Osteocyte (in vitro differentiated cells): ENCODE data around the gene TMEM18. TPM values are rescaled to one million over a fixed set of nuclear protein-coding genes. Genes with fewer than 3 reads are reported as not detected.

Experiments used
- DNase-seq: peaks from one replicate; pipeline ENCODE4 v3.0.0; 2021; ENCODE audit warnings: mixed read lengths; ENCODE audit not compliant: unreplicated experiment; ENCODE audit errors: extremely low spot score
- H3K27ac Mint-ChIP-seq: one replicate; pipeline ENCODE4 v1.8.0; 2021; ENCODE audit warnings: mild to moderate bottlenecking, mixed read lengths; ENCODE audit not compliant: unreplicated experiment
- H3K27me3 Mint-ChIP-seq: one replicate; pipeline ENCODE4 v1.8.0; 2021; ENCODE audit warnings: mixed read lengths; ENCODE audit not compliant: unreplicated experiment
- H3K36me3 Mint-ChIP-seq: one replicate; pipeline ENCODE4 v1.8.0; 2021; ENCODE audit warnings: mixed read lengths; ENCODE audit not compliant: unreplicated experiment
- H3K4me1 Mint-ChIP-seq: one replicate; pipeline ENCODE4 v1.8.0; 2021; ENCODE audit warnings: mixed read lengths; ENCODE audit not compliant: unreplicated experiment
- H3K4me3 Mint-ChIP-seq: one replicate; pipeline ENCODE4 v1.8.0; 2021; ENCODE audit warnings: mild to moderate bottlenecking, moderate library complexity, mixed read lengths; ENCODE audit not compliant: unreplicated experiment
- H3K9me3 Mint-ChIP-seq: one replicate; pipeline ENCODE4 v1.8.0; 2021; ENCODE audit warnings: mixed read lengths; ENCODE audit not compliant: unreplicated experiment
- CTCF ChIP-seq: fragments of 200-600 bp; sonication (generic); IDR thresholded peaks from 2 replicates; pipeline ENCODE4 v1.5.0; 2021; ENCODE audit warnings: antibody characterized with exemption, mild to moderate bottlenecking, moderate library complexity
- total RNA-seq: library from RNA; stranded (reverse); gene quantifications from 2 replicates; pipeline ENCODE4 v1.2.1, GENCODE V29; 2021

TMEM18 gene
- total RNA-seq, 1 donor from 2014 or later: 32.8 TPM

GRCh38 chr2:635687-636621, 41.3 kb downstream of the TMEM18 start:
- peaks cover 18% of the 10 kb centered on the region for H3K9me3 Mint-ChIP-seq
- peaks cover 16% of the 10 kb centered on the region for H3K4me1 Mint-ChIP-seq
- H3K36me3 Mint-ChIP-seq: peaks cover 10% of the 10 kb centered on the region

GRCh38 chr2:634636-635388, 42.4 kb downstream of the TMEM18 start:
- Mint-ChIP-seq H3K4me1 (peaks cover 17% of the 10 kb centered on the region), H3K36me3 (peaks cover 12% of the 10 kb centered on the region), H3K9me3 (peaks cover 21% of the 10 kb centered on the region), H3K27ac (no peak overlapping the region), H3K4me3 (no peak overlapping the region), H3K27me3 (no peaks in the 10 kb centered on the region)
- TF ChIP-seq CTCF: no peak
- DNase-seq: no peak

More at GRCh38 chr2:635687-636621, 41.3 kb downstream of the TMEM18 start:
- Mint-ChIP-seq H3K27ac (no peak overlapping the region), H3K4me3 (no peak overlapping the region), H3K27me3 (no peaks in the 10 kb centered on the region)
- no peak for TF ChIP-seq CTCF
- DNase-seq: no peak

- no peak for DNase-seq
- peaks cover 12% of the 10 kb centered on the region for H3K36me3 Mint-ChIP-seq
- no peak for TF ChIP-seq CTCF
Measured at GRCh38 chr2:634041-634440, 43.2 kb downstream of the TMEM18 start.

GRCh38 chr2:633371-633770, 43.8 kb downstream of the TMEM18 start:
- TF ChIP-seq CTCF: no peak
- Mint-ChIP-seq H3K27me3 (peaks cover 2% of the 10 kb centered on the region), H3K27ac (no peak overlapping the region), H3K4me3 (no peak overlapping the region), H3K4me1 (peaks cover 17% of the 10 kb centered on the region), H3K36me3 (peaks cover 12% of the 10 kb centered on the region), H3K9me3 (peaks cover 21% of the 10 kb centered on the region)
- no peak for DNase-seq

More at GRCh38 chr2:634041-634440, 43.2 kb downstream of the TMEM18 start:
- Mint-ChIP-seq H3K27me3 (peaks cover 1% of the 10 kb centered on the region), H3K4me1 (peaks cover 17% of the 10 kb centered on the region), H3K9me3 (peaks cover 21% of the 10 kb centered on the region), H3K27ac (no peak overlapping the region), H3K4me3 (no peak overlapping the region)

GRCh38 chr2:632471-632870, 44.7 kb downstream of the TMEM18 start:
- Mint-ChIP-seq H3K27me3 (peaks cover 7% of the 10 kb centered on the region), H3K27ac (no peak overlapping the region), H3K4me1 (peaks cover 17% of the 10 kb centered on the region), H3K36me3 (peaks cover 12% of the 10 kb centered on the region), H3K4me3 (no peak overlapping the region), H3K9me3 (peaks cover 21% of the 10 kb centered on the region)
- no peak for TF ChIP-seq CTCF
- DNase-seq: no peak
